Activated naive CD8-positive, alpha-beta T cell treated with anti-CD3 and anti-CD28 coated beads for 36 hours (primary cell): ENCODE results near the gene KIF21B. TPM values are rescaled to one million over a fixed set of nuclear protein-coding genes. Genes with fewer than 3 reads are reported as not detected.

Experiments
- DNase-seq: peaks from one replicate; pipeline ENCODE4 v3.0.0; 2021
- H3K27ac Mint-ChIP-seq: one replicate; pipeline ENCODE4 v1.8.0; 2022; ENCODE audit warnings: mild to moderate bottlenecking, moderate library complexity, mixed read lengths
- H3K27me3 Mint-ChIP-seq: one replicate; pipeline ENCODE4 v1.8.0; 2022; ENCODE audit warnings: mild to moderate bottlenecking, mixed read lengths
- H3K36me3 Mint-ChIP-seq: one replicate; pipeline ENCODE4 v1.8.0; 2021; ENCODE audit warnings: mild to moderate bottlenecking, mixed read lengths
- H3K4me1 Mint-ChIP-seq: one replicate; pipeline ENCODE4 v1.8.0; 2021; ENCODE audit warnings: mixed read lengths
- H3K4me3 Mint-ChIP-seq: one replicate; pipeline ENCODE4 v1.8.0; 2022; ENCODE audit warnings: mild to moderate bottlenecking, moderate library complexity, mixed read lengths
- H3K9me3 Mint-ChIP-seq: one replicate; pipeline ENCODE4 v1.8.0; 2022; ENCODE audit warnings: mixed read lengths
- total RNA-seq, 2 experiments: library from RNA; stranded (reverse); gene quantifications; one replicate each; pipeline ENCODE4 v1.2.3, GENCODE V29; 2021

KIF21B gene
- total RNA-seq, 2 experiments from 2014 or later, result 55.7 to 56.2 TPM

- Mint-ChIP-seq H3K9me3 (no peaks in the 10 kb centered on the region), H3K4me3 (no peak overlapping the region), H3K36me3 (no peaks in the 10 kb centered on the region), H3K27me3 (no peaks in the 10 kb centered on the region), H3K27ac (no peak overlapping the region), H3K4me1 (peaks cover 9% of the 10 kb centered on the region)
- DNase-seq, result peak; percentile 8
Measured at GRCh38 chr1:201053155-201053860, 29.8 kb upstream of the KIF21B start.

DNA sequence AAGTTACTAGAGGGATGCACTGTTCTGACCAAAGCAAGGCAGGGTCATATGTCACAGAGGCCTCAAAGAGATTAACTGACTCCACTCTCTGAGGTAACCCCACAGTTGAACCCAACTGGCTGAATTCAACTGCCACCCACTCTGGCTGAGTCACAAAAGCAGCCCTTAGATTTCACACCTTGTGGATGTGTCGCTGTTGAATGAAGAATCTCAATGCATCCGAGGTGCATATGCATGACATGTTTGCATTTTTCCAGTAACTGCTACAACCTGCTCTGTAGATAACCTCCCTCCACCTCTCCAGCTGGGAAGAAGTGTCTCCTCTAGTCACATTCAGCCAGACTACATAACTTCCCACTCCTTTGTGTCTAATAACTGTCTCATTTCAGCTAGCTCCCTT, 27.9 kb upstream of the KIF21B start:
- no peaks in the 10 kb centered on the region for H3K27me3 Mint-ChIP-seq
- H3K36me3 Mint-ChIP-seq, result no peaks in the 10 kb centered on the region
- no peaks in the 10 kb centered on the region for H3K9me3 Mint-ChIP-seq
- no peak overlapping the region for H3K4me3 Mint-ChIP-seq
- no peak for DNase-seq
- peaks cover 3% of the 10 kb centered on the region for H3K4me1 Mint-ChIP-seq
- H3K27ac Mint-ChIP-seq, result no peak overlapping the region

DNA sequence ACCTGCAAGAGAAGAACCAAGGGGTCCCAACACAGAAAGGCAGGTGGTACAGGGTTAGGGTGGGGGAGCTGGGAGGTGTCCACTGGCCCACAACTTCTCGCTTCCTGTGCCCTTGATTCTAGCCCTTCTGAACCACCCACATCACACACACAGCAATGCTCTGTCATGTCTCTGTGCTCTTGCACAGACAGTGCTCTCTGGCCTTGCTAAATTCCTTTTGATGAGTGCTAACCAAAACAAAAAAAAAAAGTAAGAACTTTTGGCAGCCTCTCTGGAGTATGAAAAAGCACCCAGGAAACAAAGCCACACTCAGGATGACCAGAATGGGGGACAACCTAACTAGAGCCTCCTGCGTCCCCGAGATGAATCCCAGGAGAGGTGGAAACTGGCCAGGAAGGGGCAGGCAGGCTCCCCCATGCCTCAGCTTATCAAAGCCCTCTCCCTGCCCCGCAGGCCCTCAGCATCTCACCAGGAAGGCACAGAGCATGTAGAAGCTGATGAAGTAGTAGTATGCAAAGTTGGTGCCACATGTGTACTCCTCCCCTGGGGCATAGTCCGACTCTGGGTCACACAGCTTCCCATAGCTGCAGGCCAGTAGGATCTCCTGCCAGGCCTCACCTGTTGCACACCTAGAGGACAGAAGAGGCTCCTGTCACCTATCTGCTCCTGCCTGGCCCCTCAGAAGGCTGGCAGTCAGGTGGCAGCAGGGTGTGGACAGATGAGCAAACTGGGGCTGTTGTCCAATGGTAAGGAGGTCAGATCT, 27.2 kb upstream of the KIF21B start:
- H3K4me3 Mint-ChIP-seq, result no peak overlapping the region
- no peaks in the 10 kb centered on the region for H3K27me3 Mint-ChIP-seq
- no peak for DNase-seq
- H3K27ac Mint-ChIP-seq, result no peak overlapping the region
- H3K4me1 Mint-ChIP-seq, result peaks cover 3% of the 10 kb centered on the region
- no peaks in the 10 kb centered on the region for H3K9me3 Mint-ChIP-seq
- H3K36me3 Mint-ChIP-seq, result no peaks in the 10 kb centered on the region

GRCh38 chr1:201049248-201049831, 25.8 kb upstream of the KIF21B start:
- DNase-seq, result no peak
- Mint-ChIP-seq H3K4me1 (peaks cover 3% of the 10 kb centered on the region), H3K4me3 (no peak overlapping the region), H3K36me3 (no peaks in the 10 kb centered on the region), H3K9me3 (no peaks in the 10 kb centered on the region), H3K27me3 (no peaks in the 10 kb centered on the region), H3K27ac (no peak overlapping the region)

DNA sequence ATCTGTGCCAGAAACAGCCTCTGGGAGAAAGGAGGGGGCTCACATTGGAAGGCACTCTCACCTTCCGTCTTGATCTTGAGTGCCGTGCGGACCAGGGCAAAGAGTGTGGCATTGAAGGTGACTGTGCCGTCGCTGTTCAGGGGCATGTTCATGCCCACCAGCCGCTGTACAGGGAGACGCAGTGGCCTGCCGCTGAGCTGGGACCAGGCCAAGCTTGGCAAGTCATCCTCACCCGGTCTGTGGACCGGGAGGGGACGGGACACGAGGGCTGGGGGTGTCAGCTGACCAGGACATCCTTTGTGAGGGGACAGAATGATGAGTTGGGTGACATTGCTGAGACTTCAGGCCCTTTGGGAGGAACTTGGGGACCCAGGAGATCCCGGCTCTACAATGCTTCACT, 25.0 kb upstream of the KIF21B start:
- H3K27me3 Mint-ChIP-seq, result no peaks in the 10 kb centered on the region
- H3K36me3 Mint-ChIP-seq, result no peaks in the 10 kb centered on the region
- peaks cover 3% of the 10 kb centered on the region for H3K4me1 Mint-ChIP-seq

GRCh38 chr1:201044119-201044518, 20.6 kb upstream of the KIF21B start:
- no peaks in the 10 kb centered on the region for H3K9me3 Mint-ChIP-seq
- H3K27me3 Mint-ChIP-seq, result no peaks in the 10 kb centered on the region
- H3K36me3 Mint-ChIP-seq, result no peaks in the 10 kb centered on the region
- no peak for DNase-seq
- peaks cover 3% of the 10 kb centered on the region for H3K4me1 Mint-ChIP-seq
- H3K27ac Mint-ChIP-seq, result no peak overlapping the region
- H3K4me3 Mint-ChIP-seq, result no peak overlapping the region

More for the DNA sequence above, 25.0 kb upstream of the KIF21B start:
- Mint-ChIP-seq H3K27ac (no peak overlapping the region), H3K9me3 (no peaks in the 10 kb centered on the region), H3K4me3 (no peak overlapping the region)
- DNase-seq, result no peak

DNA sequence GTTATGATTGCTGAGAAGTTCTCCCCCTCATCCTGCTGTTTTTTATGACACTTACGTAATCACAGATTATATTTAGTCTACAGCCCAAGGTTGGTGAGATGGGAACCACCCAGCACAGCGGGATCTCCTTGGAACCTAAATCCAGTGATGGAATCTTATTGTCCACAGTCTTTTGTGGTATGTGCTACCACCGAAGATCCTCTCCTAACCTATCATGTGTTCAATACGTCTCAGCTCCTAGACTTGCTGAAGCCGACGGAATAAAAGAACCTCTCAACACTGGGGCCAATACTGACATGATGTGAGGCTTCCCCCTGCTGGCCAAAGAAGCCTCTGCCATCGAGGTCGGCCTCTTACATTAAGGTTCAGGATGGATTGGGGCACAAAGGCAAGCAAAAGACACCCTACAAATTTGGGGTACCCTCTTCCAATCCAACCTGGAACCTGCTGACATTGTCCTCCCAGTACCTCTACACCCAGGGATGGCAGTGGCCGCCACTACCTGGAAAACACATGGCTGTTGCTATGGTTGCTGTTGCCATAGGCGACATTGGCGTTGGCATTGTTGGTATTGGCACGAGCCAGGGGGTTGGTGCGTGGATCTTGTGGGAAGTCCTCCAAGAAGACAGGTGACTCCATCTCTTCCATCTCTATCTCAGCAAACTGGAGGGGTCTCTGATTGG, 19.4 kb upstream of the KIF21B start:
- peak; percentile 50 for DNase-seq
- Mint-ChIP-seq H3K4me1 (peaks cover 3% of the 10 kb centered on the region), H3K27me3 (no peaks in the 10 kb centered on the region), H3K27ac (no peak overlapping the region), H3K4me3 (no peak overlapping the region), H3K36me3 (no peaks in the 10 kb centered on the region), H3K9me3 (no peaks in the 10 kb centered on the region)

DNA sequence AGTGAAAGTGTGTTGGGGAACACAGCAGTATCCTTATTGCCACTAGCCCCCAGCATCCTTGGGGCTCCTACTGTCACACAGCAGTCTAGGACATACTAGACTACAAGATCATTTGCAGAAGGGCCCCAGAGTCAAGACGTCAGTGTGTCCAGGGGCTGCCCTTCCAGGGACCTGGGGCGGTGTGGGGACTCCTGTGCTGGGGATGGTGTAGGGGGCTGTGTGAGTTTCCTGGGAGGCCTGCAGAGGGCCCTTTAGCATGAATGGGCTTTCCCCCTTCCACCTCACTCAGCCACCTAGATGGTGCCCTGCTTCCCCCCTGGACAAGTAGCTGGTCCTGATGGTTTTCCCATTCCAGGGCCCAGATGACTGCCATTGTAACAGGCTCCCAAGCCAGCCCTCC, 17.5 kb upstream of the KIF21B start:
- Mint-ChIP-seq H3K27me3 (no peaks in the 10 kb centered on the region), H3K4me3 (no peak overlapping the region), H3K36me3 (no peaks in the 10 kb centered on the region), H3K9me3 (no peaks in the 10 kb centered on the region), H3K27ac (no peak overlapping the region), H3K4me1 (peaks cover 3% of the 10 kb centered on the region)
- no peak for DNase-seq

GRCh38 chr1:201039876-201040275, 16.4 kb upstream of the KIF21B start:
- H3K27me3 Mint-ChIP-seq, result no peaks in the 10 kb centered on the region
- H3K27ac Mint-ChIP-seq, result no peak overlapping the region
- no peaks in the 10 kb centered on the region for H3K36me3 Mint-ChIP-seq
- no peak overlapping the region for H3K4me3 Mint-ChIP-seq
- peaks cover 3% of the 10 kb centered on the region for H3K4me1 Mint-ChIP-seq
- H3K9me3 Mint-ChIP-seq, result no peaks in the 10 kb centered on the region
- no peak for DNase-seq

GRCh38 chr1:201039418-201039817, 15.9 kb upstream of the KIF21B start:
- H3K27me3 Mint-ChIP-seq, result no peaks in the 10 kb centered on the region

DNA sequence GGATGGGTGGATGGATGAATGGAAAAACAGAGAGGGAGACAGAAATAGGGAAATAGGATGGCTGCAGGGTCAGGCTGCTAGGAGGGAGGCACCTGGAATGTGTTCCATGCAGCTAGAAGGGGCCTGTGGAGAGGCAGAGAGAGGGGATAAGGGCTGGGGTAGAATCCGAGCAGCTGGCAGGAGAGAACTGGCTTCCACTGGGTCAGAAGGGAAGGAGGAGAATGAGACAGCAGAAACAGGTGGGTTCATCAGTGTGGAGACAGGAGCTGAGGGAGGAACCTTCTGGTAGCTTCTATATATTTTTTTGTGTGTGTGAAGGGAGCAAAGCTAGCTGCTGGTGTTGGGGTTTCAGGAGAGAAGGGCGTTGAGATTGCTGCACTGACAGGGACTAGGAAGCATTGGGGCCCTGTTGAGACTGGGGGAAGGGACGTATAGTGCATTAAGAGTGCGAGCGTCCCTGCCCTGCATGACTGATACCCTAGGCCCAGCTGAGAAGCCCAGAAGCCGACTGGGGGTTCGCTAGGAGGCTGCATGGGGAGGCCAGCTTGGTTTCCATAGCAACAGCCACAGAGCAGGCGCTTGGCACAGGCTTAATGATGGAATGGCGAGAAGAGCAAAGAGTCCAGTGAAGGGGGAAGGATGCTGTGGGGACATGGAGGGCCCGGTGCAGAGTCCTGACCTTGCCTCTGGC, 14.8 kb upstream of the KIF21B start:
- H3K36me3 Mint-ChIP-seq, result no peaks in the 10 kb centered on the region
- H3K27me3 Mint-ChIP-seq, result no peaks in the 10 kb centered on the region
- no peaks in the 10 kb centered on the region for H3K9me3 Mint-ChIP-seq
- peaks cover 3% of the 10 kb centered on the region for H3K4me1 Mint-ChIP-seq
- no peak overlapping the region for H3K4me3 Mint-ChIP-seq
- H3K27ac Mint-ChIP-seq, result no peak overlapping the region
- no peak for DNase-seq

More at GRCh38 chr1:201039418-201039817, 15.9 kb upstream of the KIF21B start:
- no peaks in the 10 kb centered on the region for H3K36me3 Mint-ChIP-seq
- DNase-seq, result no peak
- H3K27ac Mint-ChIP-seq, result no peak overlapping the region
- H3K4me3 Mint-ChIP-seq, result no peak overlapping the region
- H3K4me1 Mint-ChIP-seq, result peaks cover 3% of the 10 kb centered on the region
- H3K9me3 Mint-ChIP-seq, result no peaks in the 10 kb centered on the region

DNA sequence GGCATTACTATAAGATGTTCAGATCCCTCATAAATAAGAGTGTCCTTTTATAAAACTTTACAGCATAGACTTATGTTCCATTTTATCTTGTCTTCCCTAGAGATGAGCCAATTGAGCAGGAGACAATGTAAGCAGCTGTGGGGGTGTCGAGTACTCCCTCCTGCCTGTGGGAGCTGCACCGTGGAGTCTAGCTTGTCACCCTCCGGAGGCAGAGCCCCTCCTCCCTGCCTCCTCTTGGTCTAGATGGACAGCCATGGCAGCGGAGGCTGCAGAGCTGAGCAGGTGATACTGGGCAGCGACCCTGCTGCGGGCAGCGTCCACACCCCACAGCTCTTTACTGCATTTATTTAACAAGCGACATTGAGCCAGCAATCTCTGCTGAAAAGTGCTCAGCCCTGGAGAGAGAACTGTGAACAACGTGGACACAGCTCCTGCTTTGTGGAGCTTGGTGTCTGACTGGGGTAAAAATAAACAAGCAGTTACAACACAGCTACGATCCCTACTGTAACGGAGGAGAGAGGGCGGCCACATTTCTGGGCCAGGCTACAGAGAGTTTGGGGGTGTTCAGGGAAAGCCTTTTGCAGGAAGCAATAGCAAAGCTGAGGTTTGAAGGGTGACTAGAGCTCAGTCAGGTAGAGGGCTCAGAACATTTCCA, 12.8 kb upstream of the KIF21B start:
- Mint-ChIP-seq H3K9me3 (no peaks in the 10 kb centered on the region), H3K27me3 (no peaks in the 10 kb centered on the region), H3K4me1 (no peaks in the 10 kb centered on the region), H3K27ac (no peak overlapping the region), H3K36me3 (no peaks in the 10 kb centered on the region), H3K4me3 (no peak overlapping the region)
- no peak for DNase-seq

- H3K27ac Mint-ChIP-seq, result no peak overlapping the region
- H3K27me3 Mint-ChIP-seq, result no peaks in the 10 kb centered on the region
- H3K9me3 Mint-ChIP-seq, result no peaks in the 10 kb centered on the region
- DNase-seq, result no peak
- no peak overlapping the region for H3K4me3 Mint-ChIP-seq
- H3K36me3 Mint-ChIP-seq, result no peaks in the 10 kb centered on the region
- H3K4me1 Mint-ChIP-seq, result no peaks in the 10 kb centered on the region
Measured at GRCh38 chr1:201034671-201035070, 11.2 kb upstream of the KIF21B start.

DNA sequence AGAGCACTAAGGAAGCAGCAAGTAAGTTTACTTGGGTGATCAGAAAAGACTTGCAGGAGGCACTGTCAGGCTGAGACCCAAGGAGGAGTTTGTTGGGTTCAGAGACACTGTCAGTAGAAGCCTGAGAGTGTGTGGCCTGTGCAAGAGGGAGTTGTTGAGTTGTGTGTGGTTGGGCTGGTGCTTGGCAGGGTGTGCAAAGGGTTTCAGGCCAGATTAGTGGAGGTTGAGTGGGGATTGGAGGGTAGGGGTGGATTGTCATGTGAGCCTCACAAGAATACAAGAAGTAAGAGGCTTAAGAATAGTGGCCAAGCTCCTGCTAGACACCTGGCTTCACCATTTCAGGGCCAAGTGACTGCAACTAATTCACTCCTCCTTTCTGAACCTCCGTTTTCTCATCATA, 8.9 kb upstream of the KIF21B start:
- Mint-ChIP-seq H3K36me3 (no peaks in the 10 kb centered on the region), H3K4me1 (no peaks in the 10 kb centered on the region), H3K27ac (no peak overlapping the region), H3K27me3 (no peaks in the 10 kb centered on the region), H3K4me3 (no peak overlapping the region), H3K9me3 (no peaks in the 10 kb centered on the region)
- DNase-seq, result no peak
